GM18526 (cell line): Measurements from ENCODE around the gene MAP1LC3A.

Experiments
- POLR2A ChIP-seq: IDR thresholded peaks from 3 replicates; pipeline ENCODE4 v1.6.1; 2011; ENCODE audit not compliant: insufficient read length; ENCODE audit errors: extremely low read depth

The MAP1LC3A gene

GRCh38 chr20:34558320-34559218 is at the start of gene MAP1LC3A:
Gene MAP1LC3A (plus strand): TSS chr20:34558718. CDS start chr20:34558869, 151 bp downstream.
- no peak for TF ChIP-seq POLR2A

GRCh38 chr20:34510575-34510974 is 47.9 kb upstream of the MAP1LC3A start:
- TF ChIP-seq POLR2A, result no peak

- no peak for TF ChIP-seq POLR2A
Measured at GRCh38 chr20:34511891-34512265, 46.6 kb upstream of the MAP1LC3A start.

GRCh38 chr20:34512266-34512954 is 46.1 kb upstream of the MAP1LC3A start:
- TF ChIP-seq POLR2A, result no peak

GRCh38 chr20:34512955-34513419 is 45.5 kb upstream of the MAP1LC3A start:
- no peak for TF ChIP-seq POLR2A

GRCh38 chr20:34514897-34515483 is 43.5 kb upstream of the MAP1LC3A start:
- no peak for TF ChIP-seq POLR2A

GRCh38 chr20:34515484-34516246 is 42.9 kb upstream of the MAP1LC3A start:
- TF ChIP-seq POLR2A, result no peak

- TF ChIP-seq POLR2A, result peak; percentile 78
Measured at GRCh38 chr20:34516247-34517113, 42.0 kb upstream of the MAP1LC3A start, which contains the start of gene DYNLRB1. Gene DYNLRB1 (plus strand): TSS chr20:34516422. CDS start chr20:34516459, 37 bp downstream.

GRCh38 chr20:34517114-34517505 is 41.4 kb upstream of the MAP1LC3A start:
- no peak for TF ChIP-seq POLR2A

GRCh38 chr20:34522969-34523871 is 35.3 kb upstream of the MAP1LC3A start:
- TF ChIP-seq POLR2A, result no peak

GRCh38 chr20:34524426-34524825 is 34.1 kb upstream of the MAP1LC3A start:
- TF ChIP-seq POLR2A, result no peak

GRCh38 chr20:34525342-34525708 is 33.2 kb upstream of the MAP1LC3A start:
- TF ChIP-seq POLR2A, result no peak

GRCh38 chr20:34525709-34526416 is 32.7 kb upstream of the MAP1LC3A start:
- TF ChIP-seq POLR2A, result no peak

GRCh38 chr20:34526466-34526865 is 32.1 kb upstream of the MAP1LC3A start:
- no peak for TF ChIP-seq POLR2A
